ENCODE measurements around the gene C10orf105.

C10orf105 gene

GRCh38 chr10:71736570-71736952 lies 17.0 kb upstream of the C10orf105 start:
- no peaks in the 10 kb centered on the region for H3K9me3 ChIP-seq (ENCODE audit: control insufficient read depth, insufficient read depth, low read length)
- H3K36me3 ChIP-seq (ENCODE audit: insufficient read depth, low read length) = no peaks in the 10 kb centered on the region
- no peaks in the 10 kb centered on the region for H3K4me1 ChIP-seq (ENCODE audit: insufficient read depth, low read length)
- H3K9ac ChIP-seq (ENCODE audit: low read depth, low read length) = no peak overlapping the region

GRCh38 chr10:71735709-71736569 lies 16.4 kb upstream of the C10orf105 start:
- Histone ChIP-seq H3K36me3 (ENCODE audit: insufficient read depth, low read length) (no peaks in the 10 kb centered on the region), H3K4me1 (ENCODE audit: insufficient read depth, low read length) (no peaks in the 10 kb centered on the region), H3K9me3 (ENCODE audit: control insufficient read depth, insufficient read depth, low read length) (no peaks in the 10 kb centered on the region), H3K9ac (ENCODE audit: low read depth, low read length) (no peak overlapping the region)

- Histone ChIP-seq H3K9me3 (ENCODE audit: control insufficient read depth, insufficient read depth, low read length) (no peaks in the 10 kb centered on the region), H3K36me3 (ENCODE audit: insufficient read depth, low read length) (no peaks in the 10 kb centered on the region), H3K4me1 (ENCODE audit: insufficient read depth, low read length) (no peaks in the 10 kb centered on the region), H3K9ac (ENCODE audit: low read depth, low read length) (no peak overlapping the region)
These were observed 15.2 kb upstream of the C10orf105 start for GRCh38 chr10:71734797-71735196.

GRCh38 chr10:71731791-71732190 lies 12.2 kb upstream of the C10orf105 start:
- Histone ChIP-seq H3K9me3 (ENCODE audit: control insufficient read depth, insufficient read depth, low read length) (no peaks in the 10 kb centered on the region), H3K4me1 (ENCODE audit: insufficient read depth, low read length) (no peaks in the 10 kb centered on the region; the same call in 1 of the 2 replicates)

GRCh38 chr10:71729161-71729636 lies 9.6 kb upstream of the C10orf105 start:
- H3K4me1 ChIP-seq (ENCODE audit: insufficient read depth, low read length) = peaks cover 7% of the 10 kb centered on the region; the same call in 1 of the 2 replicates
- H3K9ac ChIP-seq (ENCODE audit: low read depth, low read length) = no peak overlapping the region
- H3K36me3 ChIP-seq (ENCODE audit: insufficient read depth, low read length) = no peaks in the 10 kb centered on the region
- H3K9me3 ChIP-seq (ENCODE audit: control insufficient read depth, insufficient read depth, low read length) = no peaks in the 10 kb centered on the region

More at GRCh38 chr10:71731791-71732190, 12.2 kb upstream of the C10orf105 start:
- no peaks in the 10 kb centered on the region for H3K36me3 ChIP-seq (ENCODE audit: insufficient read depth, low read length)
- no peak overlapping the region for H3K9ac ChIP-seq (ENCODE audit: low read depth, low read length)

- Histone ChIP-seq H3K36me3 (ENCODE audit: insufficient read depth, low read length) (no peaks in the 10 kb centered on the region), H3K9ac (ENCODE audit: low read depth, low read length) (no peak overlapping the region), H3K9me3 (ENCODE audit: control insufficient read depth, insufficient read depth, low read length) (no peaks in the 10 kb centered on the region), H3K4me1 (ENCODE audit: insufficient read depth, low read length) (peaks cover 7% of the 10 kb centered on the region; the same call in 1 of the 2 replicates)
These were observed 8.5 kb upstream of the C10orf105 start for GRCh38 chr10:71727738-71728737.

- H3K4me1 ChIP-seq (ENCODE audit: insufficient read depth, low read length) = peaks cover 7% of the 10 kb centered on the region; the same call in 1 of the 2 replicates
- H3K9me3 ChIP-seq (ENCODE audit: control insufficient read depth, insufficient read depth, low read length) = no peaks in the 10 kb centered on the region
- no peaks in the 10 kb centered on the region for H3K36me3 ChIP-seq (ENCODE audit: insufficient read depth, low read length)
- no peak overlapping the region for H3K9ac ChIP-seq (ENCODE audit: low read depth, low read length)
These were observed 7.6 kb upstream of the C10orf105 start for GRCh38 chr10:71727105-71727737.

- Histone ChIP-seq H3K4me1 (ENCODE audit: insufficient read depth, low read length) (peaks cover 7% of the 10 kb centered on the region; the same call in 1 of the 2 replicates), H3K36me3 (ENCODE audit: insufficient read depth, low read length) (no peaks in the 10 kb centered on the region), H3K9ac (ENCODE audit: low read depth, low read length) (no peak overlapping the region), H3K9me3 (ENCODE audit: control insufficient read depth, insufficient read depth, low read length) (no peaks in the 10 kb centered on the region)
These were observed 7.1 kb upstream of the C10orf105 start for GRCh38 chr10:71726580-71727104.

GRCh38 chr10:71725998-71726579 lies 6.5 kb upstream of the C10orf105 start:
- Histone ChIP-seq H3K9ac (ENCODE audit: low read depth, low read length) (no peak overlapping the region), H3K9me3 (ENCODE audit: control insufficient read depth, insufficient read depth, low read length) (no peaks in the 10 kb centered on the region), H3K4me1 (ENCODE audit: insufficient read depth, low read length) (peaks cover 7% of the 10 kb centered on the region; the same call in 1 of the 2 replicates), H3K36me3 (ENCODE audit: insufficient read depth, low read length) (no peaks in the 10 kb centered on the region)

GRCh38 chr10:71725249-71725648 lies 5.7 kb upstream of the C10orf105 start:
- Histone ChIP-seq H3K36me3 (ENCODE audit: insufficient read depth, low read length) (no peaks in the 10 kb centered on the region), H3K4me1 (ENCODE audit: insufficient read depth, low read length) (peaks cover 7% of the 10 kb centered on the region; the same call in 1 of the 2 replicates)

GRCh38 chr10:71724539-71724938 lies 5.0 kb upstream of the C10orf105 start:
- H3K4me1 ChIP-seq (ENCODE audit: insufficient read depth, low read length) = peaks cover 8% of the 10 kb centered on the region; the same call in 1 of the 2 replicates
- no peak overlapping the region for H3K9ac ChIP-seq (ENCODE audit: low read depth, low read length)
- no peaks in the 10 kb centered on the region for H3K9me3 ChIP-seq (ENCODE audit: control insufficient read depth, insufficient read depth, low read length)
- no peaks in the 10 kb centered on the region for H3K36me3 ChIP-seq (ENCODE audit: insufficient read depth, low read length)

More at GRCh38 chr10:71725249-71725648, 5.7 kb upstream of the C10orf105 start:
- Histone ChIP-seq H3K9ac (ENCODE audit: low read depth, low read length) (no peak overlapping the region), H3K9me3 (ENCODE audit: control insufficient read depth, insufficient read depth, low read length) (no peaks in the 10 kb centered on the region)

GRCh38 chr10:71723311-71723710 lies 3.7 kb upstream of the C10orf105 start:
- no peaks in the 10 kb centered on the region for H3K36me3 ChIP-seq (ENCODE audit: insufficient read depth, low read length)
- peaks cover 13% of the 10 kb centered on the region; the same call in 1 of the 2 replicates for H3K4me1 ChIP-seq (ENCODE audit: insufficient read depth, low read length)
- no peaks in the 10 kb centered on the region for H3K9me3 ChIP-seq (ENCODE audit: control insufficient read depth, insufficient read depth, low read length)
- no peak overlapping the region for H3K9ac ChIP-seq (ENCODE audit: low read depth, low read length)

- Histone ChIP-seq H3K4me1 (ENCODE audit: insufficient read depth, low read length) (peaks cover 13% of the 10 kb centered on the region; the same call in 1 of the 2 replicates), H3K36me3 (ENCODE audit: insufficient read depth, low read length) (no peaks in the 10 kb centered on the region), H3K9ac (ENCODE audit: low read depth, low read length) (no peak overlapping the region), H3K9me3 (ENCODE audit: control insufficient read depth, insufficient read depth, low read length) (no peaks in the 10 kb centered on the region)
These were observed 3.3 kb upstream of the C10orf105 start for GRCh38 chr10:71722849-71723248.

All from ES-I3 (cell line).